Sigmoid colon (tissue), 7 donors: ENCODE results near the gene GNRH2. TPM values are rescaled to one million over a fixed set of nuclear protein-coding genes. Genes with fewer than 3 reads are reported as not detected.

Experiments
- DNase-seq: peaks from one replicate; pipeline ENCODE4 v3.0.0-alpha.2; 2019
- H3K27ac ChIP-seq, 4 donors: fragments of 200-600 bp; sonication (generic); one replicate each; pipeline ENCODE4 v1.5.1; 2016 to 2019; ENCODE audit warnings: mild to moderate bottlenecking in 1 of 4
- H3K27me3 ChIP-seq, 3 donors: fragments of 200-600 bp; sonication (generic); one replicate each; pipeline ENCODE4 v1.5.1; 2019; ENCODE audit warnings: mild to moderate bottlenecking in 1 of 3
- H3K36me3 ChIP-seq, 4 donors: fragments of 200-600 bp; sonication (generic); one replicate each; pipeline ENCODE4 v1.5.1; 2016 to 2019
- H3K4me1 ChIP-seq, 4 donors: fragments of 200-600 bp; sonication (generic); one replicate each; pipeline ENCODE4 v1.5.1; 2017 to 2019
- H3K4me3 ChIP-seq, 4 donors: fragments of 200-600 bp; sonication (generic); one replicate each; pipeline ENCODE4 v1.5.1; 2017 to 2019; ENCODE audit warnings: mild to moderate bottlenecking in 2 of 4, moderate library complexity in 1 of 4
- H3K9me3 ChIP-seq, 4 donors: fragments of 200-600 bp in 3 of 4; sonication (generic) in 3 of 4; one replicate each; pipeline versions ENCODE4 v1.5.1 to v1.6.1; 2013 to 2019
- CTCF ChIP-seq, 4 experiments: fragments of 450-650 bp in 3 of 4; fragments of 200-600 bp in 1 of 4; IDR thresholded peaks; one replicate each; pipeline ENCODE4 v1.5.1; 2016 to 2019; ENCODE audit warnings: antibody characterized with exemption in 4 of 4, mild to moderate bottlenecking in 3 of 4, moderate library complexity in 2 of 4
- EP300 ChIP-seq, 4 donors: sonication (generic); formaldehyde crosslinking; IDR thresholded peaks; one replicate each; pipeline ENCODE4 v1.6.1; 2017; ENCODE audit warnings: antibody characterized with exemption in 4 of 4
- POLR2A ChIP-seq, 2 donors: fragments of 450-650 bp; IDR thresholded peaks; one replicate each; pipeline ENCODE4 v1.6.1; 2016; ENCODE audit warnings: antibody characterized with exemption in 2 of 2, mild to moderate bottlenecking in 2 of 2, moderate library complexity in 2 of 2
- POLR2AphosphoS5 ChIP-seq, 4 donors: sonication (generic); formaldehyde crosslinking; IDR thresholded peaks; one replicate each; pipeline ENCODE4 v1.6.1; 2017; ENCODE audit warnings: antibody characterized with exemption in 4 of 4
- WGBS, 2 donors: extraction: QIAGEN DNeasy Blood & Tissue Kit; methylation state at CpG; one replicate each; pipeline ENCODE4 v1.1.7; 2013; 5-methylcytosine and 5-hydroxymethylcytosine counted together
- intact Hi-C: fragments of 100-400 bp; cut with DNase I; formaldehyde crosslinking; loops from one replicate; pipeline ENCODE4 v1.15.1; 2023
- polyA plus RNA-seq, 3 donors: library from polyadenylated mRNA; stranded (reverse); fragments of 200-250 nt; gene quantifications; one replicate each; pipeline ENCODE4 v1.2.3, GENCODE V29; 2013
- total RNA-seq, 4 donors: library from RNA; depleted of rRNA; stranded (reverse); fragments of >200 nt; gene quantifications; one replicate each; pipeline ENCODE4 v1.1.0, GENCODE V29; 2016
- donor health status: healthy with polysubstance abuse.
- donor health status: Bipolar disorder and iron deficiency.
- donor health status: healthy.

GNRH2 gene
- total and polyA plus RNA-seq, 7 donors: 0.34 to 8.4 (median 1.6) TPM; not detected in 4

- Histone ChIP-seq H3K4me1 (peaks cover 0 to 11% (median 4%) of the 10 kb centered on the region in 4 donors), H3K27me3 (peaks cover 11 to 36% (median 21%) of the 10 kb centered on the region in 3 donors), H3K27ac (no peak overlapping the region), H3K4me3 (no peak overlapping the region), H3K9me3 (no peaks in the 10 kb centered on the region), H3K36me3 (no peaks in the 10 kb centered on the region)
- no peak for TF ChIP-seq CTCF (IDR thresholded peaks at IDR 0.05)
- TF ChIP-seq POLR2A (IDR thresholded peaks at IDR 0.05): no peak
- no peak for TF ChIP-seq POLR2AphosphoS5 (IDR thresholded peaks at IDR 0.05)
- TF ChIP-seq EP300 (IDR thresholded peaks at IDR 0.05): no peak
- WGBS, 2 donors: 86 to 91% methylated on average over 13 of the region's 13 CpGs
- intact Hi-C loops: no loop called here
- DNase-seq: no peak
Measured at GRCh38 chr20:3094848-3095629, 51.6 kb downstream of the GNRH2 start.

Other genes with a start within 250 kb of the GNRH2 start
- gene CPXM1, start 243.0 kb upstream of the GNRH2 start, total RNA-seq: 1 to 10 TPM in 3 of 4 donors, under 1 TPM in 1; 0.54 to 10.0 (median 1.8) TPM
- gene CPXM1, start 243.0 kb upstream of the GNRH2 start, polyA plus RNA-seq: 1 to 10 TPM in 2 of 3 donors, under 1 TPM in 1; 0.69 to 7.2 (median 1.2) TPM
- gene C20orf141, start 228.6 kb upstream of the GNRH2 start, total RNA-seq: not detected
- under 1 TPM in 1 of 3 donors, not detected in 2; 0.15 TPM for gene C20orf141, start 228.6 kb upstream of the GNRH2 start, polyA plus RNA-seq
- gene TMEM239, start 227.3 kb upstream of the GNRH2 start, total RNA-seq: under 1 TPM in 1 of 4 donors, not detected in 3; 0.28 TPM
- not detected for gene TMEM239, start 227.3 kb upstream of the GNRH2 start, polyA plus RNA-seq
- gene PCED1A, start 203.0 kb upstream of the GNRH2 start, total RNA-seq: 10 to 100 TPM; 12.7 to 27.7 (median 21.5) TPM
- 10 to 100 TPM in 2 of 3 donors, 1 to 10 TPM in 1; 8.6 to 28.0 (median 10.2) TPM for gene PCED1A, start 203.0 kb upstream of the GNRH2 start, polyA plus RNA-seq
- 10 to 100 TPM; 19.4 to 24.4 (median 21.0) TPM for gene VPS16, start 202.9 kb upstream of the GNRH2 start, total RNA-seq
- 10 to 100 TPM; 21.6 to 37.6 (median 24.7) TPM for gene VPS16, start 202.9 kb upstream of the GNRH2 start, polyA plus RNA-seq
- gene PTPRA, start 170.1 kb upstream of the GNRH2 start, total RNA-seq: 10 to 100 TPM; 62.0 to 86.4 (median 73.6) TPM
- gene PTPRA, start 170.1 kb upstream of the GNRH2 start, polyA plus RNA-seq: 10 to 100 TPM; 10.2 to 30.2 (median 12.3) TPM
- 10 to 100 TPM; 33.5 to 71.7 (median 65.0) TPM for gene MRPS26, start 2.4 kb downstream of the GNRH2 start, total RNA-seq
- 10 to 100 TPM; 46.8 to 61.3 (median 48.8) TPM for gene MRPS26, start 2.4 kb downstream of the GNRH2 start, polyA plus RNA-seq
- gene OXT, start 28.0 kb downstream of the GNRH2 start, total RNA-seq: not detected
- gene OXT, start 28.0 kb downstream of the GNRH2 start, polyA plus RNA-seq: under 1 TPM in 1 of 3 donors, not detected in 2; 0.29 TPM
- not detected for gene AVP, start 41.1 kb downstream of the GNRH2 start, total RNA-seq
- not detected for gene AVP, start 41.1 kb downstream of the GNRH2 start, polyA plus RNA-seq
- 10 to 100 TPM in 2 of 4 donors, 1 to 10 TPM in 2; 9.1 to 12.5 (median 10.3) TPM for gene FASTKD5, start 116.2 kb downstream of the GNRH2 start, total RNA-seq
- 10 to 100 TPM in 2 of 3 donors, 1 to 10 TPM in 1; 7.2 to 14.4 (median 11.3) TPM for gene FASTKD5, start 116.2 kb downstream of the GNRH2 start, polyA plus RNA-seq
- gene UBOX5, start 116.2 kb downstream of the GNRH2 start, total RNA-seq: 1 to 10 TPM; 6.3 to 9.4 (median 7.5) TPM
- gene UBOX5, start 116.2 kb downstream of the GNRH2 start, polyA plus RNA-seq: 1 to 10 TPM; 3.0 to 5.0 (median 3.0) TPM
- 1 to 10 TPM; 5.4 to 9.4 (median 8.4) TPM for gene LZTS3, start 129.9 kb downstream of the GNRH2 start, total RNA-seq
- gene LZTS3, start 129.9 kb downstream of the GNRH2 start, polyA plus RNA-seq: 10 to 100 TPM in 1 of 3 donors, 1 to 10 TPM in 2; 2.4 to 10.5 (median 2.5) TPM
- 10 to 100 TPM; 56.0 to 86.1 (median 73.6) TPM for gene DDRGK1, start 161.1 kb downstream of the GNRH2 start, total RNA-seq
- gene DDRGK1, start 161.1 kb downstream of the GNRH2 start, polyA plus RNA-seq: 10 to 100 TPM; 16.8 to 74.3 (median 19.9) TPM
- 10 to 100 TPM; 17.1 to 31.7 (median 22.6) TPM for gene ITPA, start 165.9 kb downstream of the GNRH2 start, total RNA-seq
- gene ITPA, start 165.9 kb downstream of the GNRH2 start, polyA plus RNA-seq: 10 to 100 TPM; 47.4 to 92.5 (median 47.9) TPM
- gene SLC4A11, start 195.6 kb downstream of the GNRH2 start, total RNA-seq: under 1 TPM in 1 of 4 donors, not detected in 3; 0.36 TPM
- 1 to 10 TPM in 1 of 3 donors, not detected in 2; 2.1 TPM for gene SLC4A11, start 195.6 kb downstream of the GNRH2 start, polyA plus RNA-seq